Psoas muscle (tissue), 8 donors: ENCODE data around the gene OPRL1. TPM values are rescaled to one million over a fixed set of nuclear protein-coding genes. Genes with fewer than 3 reads are reported as not detected.

Experiments used
- ATAC-seq, 4 donors: fragments of 200-7000 bp; cut with Tn5 transposase; one replicate each; pipeline ENCODE4 v1.9.1; 2020; ENCODE audit warnings: moderate library complexity in 3 of 4, mild to moderate bottlenecking in 2 of 4
- DNase-seq, 2 donors: peaks; one replicate each; pipeline ENCODE4 v3.0.0-alpha.2; 2020
- H3K27ac ChIP-seq: fragments of 200-600 bp; one replicate; pipeline ENCODE4 v1.8.0; 2022
- H3K27me3 ChIP-seq, 3 donors: fragments of 200-600 bp in 1 of 3; one replicate each; pipeline versions ENCODE4 v1.6.1 to v1.8.0; 2013 to 2022; ENCODE audit warnings: low read length in 2 of 3, mild to moderate bottlenecking in 2 of 3, moderate library complexity in 1 of 3; ENCODE audit not compliant: insufficient read depth in 3 of 3
- H3K36me3 ChIP-seq, 2 donors: fragments of 200-600 bp in 1 of 2; one replicate each; pipeline versions ENCODE4 v1.6.1 to v1.8.0; 2013 to 2022; ENCODE audit warnings: low read depth in 1 of 2, mild to moderate bottlenecking in 1 of 2, moderate library complexity in 1 of 2; ENCODE audit not compliant: insufficient read depth in 1 of 2
- H3K4me1 ChIP-seq: fragments of 200-600 bp; one replicate; pipeline ENCODE4 v1.8.0; 2022
- H3K4me3 ChIP-seq: fragments of 200-600 bp; one replicate; pipeline ENCODE4 v1.8.0; 2022; ENCODE audit warnings: mild to moderate bottlenecking
- H3K9me3 ChIP-seq: fragments of 200-600 bp; one replicate; pipeline ENCODE4 v1.8.0; 2022
- CTCF ChIP-seq: fragments of 200-600 bp; IDR thresholded peaks from one replicate; pipeline ENCODE4 v1.8.0; 2022; ENCODE audit warnings: antibody characterized with exemption
- WGBS, 3 donors: extraction: QIAGEN DNeasy Blood & Tissue Kit; methylation state at CpG; one replicate each; pipeline versions ENCODE4 v1.1.6 to v1.1.7; 2013; 5-methylcytosine and 5-hydroxymethylcytosine counted together
- intact Hi-C, 2 donors: fragments of 100-400 bp; cut with DNase I; formaldehyde crosslinking; loops; one replicate each; pipeline versions ENCODE4 v1.11.0 to v1.14.2; 2022
- polyA plus RNA-seq, 3 donors: library from polyadenylated mRNA; stranded (reverse); fragments of 200-250 nt; gene quantifications; one replicate each; pipeline ENCODE4 v1.2.3, GENCODE V29; 2013
- total RNA-seq, 4 donors: library from RNA; stranded (reverse); fragmentation: NEBNext Ultra II Directional in 2 of 4; extraction: Animal tissue kit (Norgen Biotek cat#: 25700) in 2 of 4; gene quantifications; one replicate each; pipeline versions ENCODE4 v1.2.1 to v1.2.4, GENCODE V29; 2021 to 2023
- donor health status: healthy with polysubstance abuse.
- donor health status: DM: no; HTN: no; CAD: no; lungs with moderate emphysema.
- donor health status: Bipolar disorder and iron deficiency.
- donor health status: healthy.
- donor health status: DM: yes; HTN: yes; CAD: no.
- donor health status: DM: no; HTN: no; CAD: no.
- donor health status: DM: no; HTN: no; CAD: no.
- donor health status: DM: yes; HTN: yes; CAD: no.

Gene OPRL1
- total and polyA plus RNA-seq, 7 donors = 0.03 to 0.94 (median 0.17) TPM

DNA sequence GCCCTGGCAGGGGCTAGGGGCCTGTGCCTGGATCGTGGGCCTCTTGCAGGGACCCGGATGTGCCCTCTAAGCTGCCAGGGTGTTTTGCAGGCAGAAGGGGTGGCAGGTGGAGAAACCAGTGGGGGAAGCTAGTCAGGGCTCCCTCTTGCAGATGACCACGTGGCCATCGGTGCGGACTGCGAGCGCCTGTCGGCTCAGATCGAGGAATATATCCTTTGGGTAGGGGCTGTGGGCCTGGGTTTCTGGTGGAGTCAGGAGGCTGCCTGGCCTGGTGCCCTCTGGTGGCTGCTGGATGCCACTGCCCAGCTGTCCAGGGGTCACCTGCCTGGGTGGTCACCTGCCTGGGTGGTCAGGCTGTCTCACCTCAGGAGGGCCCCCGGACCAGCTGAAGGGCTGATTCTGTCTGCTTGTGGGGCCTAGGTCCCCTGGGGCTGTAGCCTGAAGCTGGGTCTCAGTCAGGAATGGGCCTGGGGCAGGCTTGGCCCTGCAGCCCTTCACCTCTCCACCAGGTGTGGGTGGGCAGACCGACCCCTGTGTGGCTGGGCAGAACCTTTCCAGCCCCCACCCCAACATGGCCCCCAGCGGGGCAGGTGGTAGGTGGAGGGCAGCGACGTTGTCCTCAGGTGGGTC, 10.2 kb upstream of the OPRL1 start:
- H3K4me1 ChIP-seq = no peaks in the 10 kb centered on the region
- no peaks in the 10 kb centered on the region for H3K27me3 ChIP-seq
- peak in 3 of 4 donors; percentile 38 to 50 (median 39) for ATAC-seq
- DNase-seq = no peak
- intact Hi-C loops = no loop called here
- no peaks in the 10 kb centered on the region for H3K9me3 ChIP-seq
- peaks cover 0 to 10% of the 10 kb centered on the region in 2 donors for H3K36me3 ChIP-seq
- TF ChIP-seq CTCF = peak; percentile 42
- H3K4me3 ChIP-seq = no peak overlapping the region
- H3K27ac ChIP-seq = no peak overlapping the region
- WGBS, 3 donors = 51 to 63% (median 59%) methylated on average over 14 of the region's 14 CpGs

DNA sequence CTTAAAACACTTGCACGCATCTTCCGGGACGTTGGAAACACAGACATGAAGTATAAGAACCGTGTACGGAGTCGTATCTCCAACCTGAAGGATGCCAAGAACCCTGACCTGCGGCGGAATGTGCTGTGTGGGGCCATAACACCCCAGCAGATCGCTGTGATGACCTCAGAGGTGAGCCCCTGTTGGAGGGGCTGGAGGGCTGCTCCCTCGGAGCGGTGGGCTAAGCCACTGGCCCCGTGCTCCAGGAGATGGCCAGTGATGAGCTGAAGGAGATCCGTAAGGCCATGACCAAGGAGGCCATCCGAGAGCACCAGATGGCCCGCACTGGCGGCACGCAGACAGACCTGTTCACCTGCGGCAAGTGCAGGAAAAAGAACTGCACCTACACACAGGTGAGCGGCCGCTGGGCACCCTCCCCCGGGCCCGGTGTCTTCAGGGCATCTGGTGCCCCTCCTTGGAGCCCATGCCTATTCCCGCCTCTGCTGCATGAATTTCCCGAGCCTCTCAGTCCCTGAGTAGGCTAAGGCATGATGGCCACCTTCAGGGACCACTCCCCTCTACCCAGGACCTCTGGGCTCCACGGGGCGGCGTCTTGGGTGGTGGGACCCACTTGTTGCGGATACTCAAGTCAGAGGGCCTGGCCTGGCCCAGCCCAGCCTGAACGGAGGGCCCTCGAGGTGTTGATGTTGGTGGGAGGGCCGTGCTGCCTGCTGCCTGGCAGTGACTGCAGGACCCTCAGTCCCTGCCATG, 9.5 kb upstream of the OPRL1 start:
- WGBS, 3 donors = 92 to 95% (median 93%) methylated on average over 31 of the region's 31 CpGs
- no peak for ATAC-seq

DNA sequence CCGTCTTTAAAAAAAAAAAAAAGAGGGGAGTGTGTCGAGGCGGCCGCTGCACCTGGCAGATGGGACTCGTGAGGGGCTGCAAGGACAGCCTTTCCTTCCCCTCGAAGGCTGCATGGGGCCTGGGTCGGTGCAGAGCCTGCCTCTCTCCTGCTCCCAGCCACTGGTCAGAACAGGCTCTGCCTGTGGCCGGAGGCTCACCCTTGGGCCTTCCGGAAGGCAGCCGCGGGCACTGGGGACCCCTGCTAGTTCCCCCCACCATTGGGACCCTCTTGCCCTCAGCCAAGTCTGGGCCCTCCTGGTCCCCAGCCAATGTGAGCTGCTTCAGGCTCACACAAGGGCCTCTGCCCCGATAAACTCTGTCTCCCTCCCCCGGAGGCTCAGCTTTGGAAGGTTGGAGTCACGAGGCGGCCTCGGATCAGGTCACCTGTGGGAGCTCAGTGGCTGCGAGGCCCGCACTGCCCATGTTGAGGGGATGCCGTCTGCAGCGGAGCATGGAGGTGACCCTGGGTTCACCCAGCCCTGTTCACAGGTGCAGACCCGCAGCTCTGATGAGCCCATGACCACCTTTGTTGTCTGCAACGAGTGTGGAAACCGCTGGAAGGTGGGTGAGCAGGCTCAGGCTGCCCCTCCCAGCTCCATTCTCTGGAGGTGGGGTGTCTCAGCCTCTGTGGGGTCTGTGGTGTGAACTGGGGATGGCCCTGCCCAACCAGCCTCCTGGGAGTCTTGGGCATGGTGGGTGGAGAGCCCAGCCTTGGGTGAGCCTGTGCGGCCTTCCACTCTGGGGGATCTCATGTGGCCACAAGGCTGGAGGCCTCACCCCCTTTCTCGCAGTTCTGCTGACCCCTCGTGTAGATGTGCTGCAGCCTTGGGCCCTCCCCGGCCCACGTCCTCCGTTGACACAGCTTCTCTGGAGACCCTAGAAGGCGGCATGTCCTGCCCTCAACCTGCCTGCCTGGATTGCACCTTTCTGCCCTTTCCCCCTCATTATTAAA, 8.2 kb upstream of the OPRL1 start:
- DNase-seq (no peak), ATAC-seq (no peak)
- Histone ChIP-seq H3K27me3 (no peaks in the 10 kb centered on the region), H3K36me3 (peaks cover 0 to 10% of the 10 kb centered on the region in 2 donors), H3K4me1 (no peaks in the 10 kb centered on the region), H3K4me3 (no peak overlapping the region), H3K9me3 (no peaks in the 10 kb centered on the region), H3K27ac (no peak overlapping the region)
- intact Hi-C loops = no loop called here
- 88 to 90% (median 89%) methylated on average over 28 to 30 of the region's 30 CpGs for WGBS, 3 donors
- no peak for TF ChIP-seq CTCF

More for the DNA sequence above, 9.5 kb upstream of the OPRL1 start:
- Histone ChIP-seq H3K4me3 (no peak overlapping the region), H3K27me3 (no peaks in the 10 kb centered on the region), H3K9me3 (no peaks in the 10 kb centered on the region), H3K27ac (no peak overlapping the region), H3K36me3 (peaks cover 0 to 10% of the 10 kb centered on the region in 2 donors), H3K4me1 (no peaks in the 10 kb centered on the region)
- no peak for TF ChIP-seq CTCF
- DNase-seq = no peak
- intact Hi-C loops = no loop called here

GRCh38 chr20:64072498-64073063, 7.3 kb upstream of the OPRL1 start:
- no peak overlapping the region for H3K27ac ChIP-seq
- DNase-seq (no peak), ATAC-seq (no peak)
- no peaks in the 10 kb centered on the region for H3K4me1 ChIP-seq
- intact Hi-C loops = no loop called here
- peaks cover 0 to 10% of the 10 kb centered on the region in 2 donors for H3K36me3 ChIP-seq
- H3K27me3 ChIP-seq = no peaks in the 10 kb centered on the region
- TF ChIP-seq CTCF = no peak
- no peaks in the 10 kb centered on the region for H3K9me3 ChIP-seq
- 83 to 86% (median 83%) methylated on average over 14 of the region's 14 CpGs for WGBS, 3 donors
- no peak overlapping the region for H3K4me3 ChIP-seq
